GM23338 (cell line): ENCODE results near the gene KMT2C. TPM values are rescaled to one million over a fixed set of nuclear protein-coding genes. Genes with fewer than 3 reads are reported as not detected.

Experiments
- CREB1 ChIP-seq: fragments of 250-450 bp; sonication (Bioruptor Pico); IDR thresholded peaks from 2 replicates; pipeline ENCODE4 v1.5.0; 2020; ENCODE audit warnings: low read depth, mild to moderate bottlenecking, moderate library complexity
- ETS1 ChIP-seq: IDR thresholded peaks from 2 replicates; pipeline ENCODE4 v1.6.1; 2016; ENCODE audit warnings: antibody characterized with exemption
- EZH2 ChIP-seq: fragments of 200-600 bp; sonication (generic); IDR thresholded peaks from one replicate; pipeline ENCODE4 v1.8.0; 2017; ENCODE audit warnings: antibody characterized with exemption, mild to moderate bottlenecking, low read depth; ENCODE audit not compliant: unreplicated experiment
- NANOG ChIP-seq: IDR thresholded peaks from 2 replicates; pipeline ENCODE4 v1.6.1; 2016; ENCODE audit warnings: antibody characterized with exemption, borderline replicate concordance
- POLR2AphosphoS5 ChIP-seq: IDR thresholded peaks from 2 replicates; pipeline ENCODE4 v1.6.1; 2016; ENCODE audit warnings: antibody characterized with exemption, low read depth
- REST ChIP-seq: IDR thresholded peaks from one replicate; pipeline ENCODE4 v1.6.1; 2018; ENCODE audit warnings: antibody characterized with exemption; ENCODE audit not compliant: unreplicated experiment
- STAT1 ChIP-seq: IDR thresholded peaks from one replicate; pipeline ENCODE4 v1.6.1; 2016; ENCODE audit warnings: antibody characterized with exemption; ENCODE audit not compliant: unreplicated experiment
- ZNF114 ChIP-seq: fragments of 250-450 bp; sonication (Bioruptor Pico); IDR thresholded peaks from 2 replicates; pipeline ENCODE4 v1.5.0; 2020; ENCODE audit warnings: mild to moderate bottlenecking, moderate library complexity
- ZNF462 ChIP-seq: fragments of 250-450 bp; sonication (Bioruptor Pico); IDR thresholded peaks from 2 replicates; pipeline ENCODE4 v1.5.0; 2020; ENCODE audit warnings: mild to moderate bottlenecking, moderate library complexity
- polyA plus RNA-seq: library from polyadenylated mRNA; unstranded; fragments of >200 nt; fragmentation: Nextera tagmentation; extraction: Ambion mirVana; gene quantifications from 2 replicates; pipeline ENCODE4 v1.2.1, GENCODE V29; 2016
- total RNA-seq: library from RNA; depleted of rRNA; stranded (reverse); fragments of >200 nt; shearing (Covaris generic); gene quantifications from 2 replicates; pipeline ENCODE4 v1.2.3, GENCODE V29; 2014

Gene KMT2C
- total and polyA plus RNA-seq, 2 experiments from 2014 or later = 11.4 to 39.0 TPM

- TF ChIP-seq ZNF462 (CRISPR knock-in tag) = no peak
- TF ChIP-seq REST = no peak
- no peak for TF ChIP-seq POLR2AphosphoS5
- TF ChIP-seq STAT1 = no peak
- TF ChIP-seq NANOG = no peak
- no peak for TF ChIP-seq ZNF114 (CRISPR knock-in tag)
- no peak for TF ChIP-seq CREB1
- no peak for TF ChIP-seq EZH2
- TF ChIP-seq ETS1 = no peak
Observed at GRCh38 chr7:152200395-152200794, 235.4 kb downstream of the KMT2C start (continued).
